SK-N-SH (cell line): ENCODE measurements around the gene ZP4. TPM values are rescaled to one million over a fixed set of nuclear protein-coding genes. Genes with fewer than 3 reads are reported as not detected.

ENCODE experiments used
- CTCF ChIA-PET: fragments of 300-600, 350-600 bp; formaldehyde crosslinking; extraction: SDS; loops from one replicate; lab custom pipeline; 2021; lab: Yijun Ruan, JAX
- POLR2A ChIA-PET: fragments of 350-600 bp; sonication (Branson Sonifier 250); formaldehyde crosslinking; extraction: SDS; loops from one replicate; lab custom pipeline; 2020; ENCODE audit warnings: antibody characterized with exemption, inconsistent platforms; lab: Yijun Ruan, JAX
- DNase-seq: peaks from one replicate; pipeline ENCODE4 v3.0.0; 2012
- H2AFZ ChIP-seq: fragments of 200-600 bp; sonication (generic); 2 replicates; pipeline ENCODE4 v1.8.1; 2016; ENCODE audit warnings: antibody characterized with exemption, mild to moderate bottlenecking, low read depth
- H3F3A ChIP-seq: fragments of 200-600 bp; sonication (generic); replicated peaks from 2 replicates; pipeline ENCODE3; 2016; ENCODE audit warnings: antibody characterized with exemption, mild to moderate bottlenecking; ENCODE audit not compliant: insufficient read depth
- H3K27ac ChIP-seq, 2 experiments: fragments of 200-500 bp in 1 of 2; fragments of 200-600 bp in 1 of 2; sonication (Bioruptor generic) in 1 of 2; sonication (generic), shearing (Covaris generic) in 1 of 2; 2 replicates each; pipeline versions ENCODE4 v1.5.1 to v1.6.1; 2014 to 2016; ENCODE audit warnings: low read depth in 2 of 2, inconsistent platforms in 1 of 2, low read length in 1 of 2, mild to moderate bottlenecking in 1 of 2, mixed read lengths in 1 of 2
- H3K27me3 ChIP-seq: fragments of 200-600 bp; sonication (generic), shearing (Covaris generic); 2 replicates; pipeline ENCODE4 v1.6.1; 2016; ENCODE audit warnings: mixed run types; ENCODE audit not compliant: insufficient read depth
- H3K36me3 ChIP-seq, 2 experiments: fragments of 200-500 bp in 1 of 2; fragments of 200-600 bp in 1 of 2; sonication (Bioruptor generic) in 1 of 2; sonication (generic) in 1 of 2; replicated peaks in 1 of 2; 2 replicates each; pipeline versions ENCODE3 to v1.5.1; 2014 to 2016; ENCODE audit warnings: low read length in 1 of 2, mild to moderate bottlenecking in 1 of 2; ENCODE audit not compliant: insufficient read depth in 2 of 2, control insufficient read depth in 1 of 2
- H3K4me1 ChIP-seq, 2 experiments: fragments of 200-500 bp in 1 of 2; fragments of 200-600 bp in 1 of 2; sonication (Bioruptor generic) in 1 of 2; sonication (generic), shearing (Covaris generic) in 1 of 2; 2 replicates each; pipeline versions ENCODE4 v1.5.1 to v1.6.1; 2014 to 2016; ENCODE audit warnings: low read depth in 1 of 2, low read length in 1 of 2, mixed run types in 1 of 2; ENCODE audit not compliant: insufficient read depth in 2 of 2, control insufficient read depth in 1 of 2
- H3K4me2 ChIP-seq: fragments of 200-600 bp; sonication (generic), shearing (Covaris generic); 2 replicates; pipeline ENCODE4 v1.6.1; 2017; ENCODE audit warnings: mixed run types
- H3K4me3 ChIP-seq, 2 experiments: fragments of 200-500 bp in 1 of 2; fragments of 200-600 bp in 1 of 2; sonication (Bioruptor generic) in 1 of 2; sonication (generic), shearing (Covaris generic) in 1 of 2; 2 replicates each; pipeline versions ENCODE4 v1.5.1 to v1.8.1; 2014 to 2016; ENCODE audit warnings: low read depth in 2 of 2, inconsistent platforms in 1 of 2, low read length in 1 of 2, mild to moderate bottlenecking in 1 of 2, mixed read lengths in 1 of 2, moderate library complexity in 1 of 2
- H3K79me2 ChIP-seq: fragments of 200-600 bp; sonication (generic); 2 replicates; pipeline ENCODE4 v1.8.1; 2017; ENCODE audit warnings: mild to moderate bottlenecking; ENCODE audit not compliant: insufficient read depth
- H3K9ac ChIP-seq: fragments of 200-600 bp; sonication (generic); 2 replicates; pipeline ENCODE4 v1.6.1; 2017; ENCODE audit warnings: mixed run types
- H3K9me2 ChIP-seq: fragments of 200-600 bp; sonication (generic); 2 replicates; pipeline ENCODE4 v1.6.1; 2017; ENCODE audit warnings: mixed run types
- H3K9me3 ChIP-seq: fragments of 200-600 bp; sonication (generic); 2 replicates; pipeline ENCODE4 v1.6.1; 2017; ENCODE audit warnings: mixed run types, mild to moderate bottlenecking, moderate library complexity
- H4K20me1 ChIP-seq: fragments of 200-600 bp; sonication (generic); 2 replicates; pipeline ENCODE4 v1.6.1; 2017; ENCODE audit warnings: mild to moderate bottlenecking, mixed run types; ENCODE audit not compliant: insufficient read depth
- EP300 ChIP-seq, 2 experiments: IDR thresholded peaks; 2 replicates each; pipeline versions ENCODE4 v1.4.0 to v1.6.1; 2012; ENCODE audit warnings: borderline replicate concordance in 1 of 2, low read depth in 1 of 2, low read length in 1 of 2
- FOSL2 ChIP-seq: IDR thresholded peaks from 2 replicates; pipeline ENCODE4 v1.4.0; 2012; ENCODE audit warnings: low read depth, mild to moderate bottlenecking, moderate library complexity, borderline replicate concordance
- FOXM1 ChIP-seq: IDR thresholded peaks from 2 replicates; pipeline ENCODE4 v1.4.0; 2012; ENCODE audit warnings: low read depth, mild to moderate bottlenecking
- JUND ChIP-seq: IDR thresholded peaks from 2 replicates; pipeline ENCODE4 v1.4.0; 2012
- NFIC ChIP-seq: IDR thresholded peaks from 2 replicates; pipeline ENCODE4 v1.4.0; 2012; ENCODE audit warnings: borderline replicate concordance
- PBX3 ChIP-seq: IDR thresholded peaks from 2 replicates; pipeline ENCODE4; 2012
- RXRA ChIP-seq: IDR thresholded peaks from 2 replicates; pipeline ENCODE4 v1.4.0; 2012; ENCODE audit warnings: low read depth, mild to moderate bottlenecking, borderline replicate concordance
- TCF12 ChIP-seq: IDR thresholded peaks from 2 replicates; pipeline ENCODE4 v1.4.0; 2012
- TEAD4 ChIP-seq: IDR thresholded peaks from 2 replicates; pipeline ENCODE4 v1.4.0; 2012; ENCODE audit warnings: mild to moderate bottlenecking, borderline replicate concordance; ENCODE audit not compliant: insufficient read depth
- ZBTB33 ChIP-seq: IDR thresholded peaks from 2 replicates; pipeline ENCODE4 v1.4.0; 2012; ENCODE audit warnings: low read depth, borderline replicate concordance
- WGBS: methylation state at CpG from one replicate; pipeline ENCODE4 v1.1.6; 2017; ENCODE audit warnings: low lambda C conversion rate; 5-methylcytosine and 5-hydroxymethylcytosine counted together
- polyA plus RNA-seq, 3 experiments: library from polyadenylated mRNA; depleted of rRNA; stranded (reverse); fragments of >200 nt; gene quantifications; 2 replicates each; pipeline ENCODE4 v1.2.3, GENCODE V29; 2012
- TF ChIP-seq, protein P1 (sequence below): fragments of 150-350 bp; IDR thresholded peaks from 2 replicates; pipeline ENCODE4 v1.6.1; 2016; ENCODE audit warnings: mild to moderate bottlenecking, low read depth, low read length

Gene ZP4
- polyA plus RNA-seq, 1 of the 3 experiments (the other 2 are of a cell fraction) = not detected

DNA sequence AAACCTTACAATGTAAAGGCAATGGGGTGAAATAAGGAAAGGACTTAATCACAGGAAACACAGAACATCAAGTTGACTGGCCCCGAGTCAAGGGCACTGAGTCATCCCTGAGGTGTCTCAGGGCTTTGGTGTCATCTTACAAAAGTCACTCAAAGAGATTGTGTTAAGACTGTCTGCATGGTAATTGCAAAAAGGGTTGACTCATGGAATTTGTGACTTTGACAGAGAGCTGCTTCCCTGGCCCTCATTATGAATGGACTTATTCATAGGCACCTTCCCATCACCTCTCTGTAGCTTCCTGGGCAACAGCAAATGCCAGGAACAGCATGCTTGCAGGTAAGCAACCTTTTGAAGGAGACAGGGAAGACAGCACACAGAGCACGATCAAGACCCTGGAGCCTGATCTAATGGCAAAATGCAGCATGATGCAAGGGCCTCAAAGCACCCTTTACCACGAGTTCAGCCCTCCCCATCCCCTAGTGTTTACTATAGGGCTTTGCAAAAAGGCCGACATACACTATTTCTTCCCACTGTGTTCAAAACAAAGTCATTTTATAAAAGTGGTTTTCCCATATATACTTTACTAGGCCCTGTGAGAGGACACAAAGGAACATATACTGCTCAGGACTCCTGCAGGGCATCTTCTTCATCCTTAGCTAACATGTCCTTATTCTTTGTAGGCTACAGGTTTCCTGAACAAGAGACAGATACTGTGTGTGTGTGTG lies 17.1 kb downstream of the ZP4 start:
- H2AFZ ChIP-seq = no peak overlapping the region
- H3K36me3 ChIP-seq = no peaks in the 10 kb centered on the region
- peaks cover 4 to 20% of the 10 kb centered on the region in 2 experiments for H3K4me1 ChIP-seq
- peak overlapping the region; percentile 30; the same call in 1 of the 2 replicates for H3K4me2 ChIP-seq
- H3K27me3 ChIP-seq = no peaks in the 10 kb centered on the region
- no peaks in the 10 kb centered on the region for H3K9me3 ChIP-seq
- ChIA-PET POLR2A (no interaction called here), CTCF (interaction anchor here (4.4 kb wide), 1 partner anchor 9 kb away, joined by 27 read pairs; no protein-coding TSS in a partner anchor)
- no peaks in the 10 kb centered on the region for H3F3A ChIP-seq
- H3K4me3 ChIP-seq = no peak overlapping the region
- H3K79me2 ChIP-seq = no peaks in the 10 kb centered on the region
- H3K27ac ChIP-seq = peak overlapping the region; percentile 48 to 73
- TF ChIP-seq NFIC (peak; percentile 77), EP300 (IDR thresholded peaks at IDR 0.05; ENCODE audit: borderline replicate concordance in 1 of 2, low read depth in 1 of 2, low read length in 1 of 2) (peak; percentile 65 to 83), FOSL2 (peak; percentile 77; the same call in 1 of the 2 replicates), RXRA (peak; percentile 74; the same call in 1 of the 2 replicates), TCF12 (peak; percentile 81), PBX3 (peak; percentile 90), ZBTB33 (no peak), JUND (peak; percentile 87), TEAD4 (0 out of 2 replicates have a peak, but pooled peaks have one; percentile 42), FOXM1 (no peak)
- TF ChIP-seq, protein P1, sequence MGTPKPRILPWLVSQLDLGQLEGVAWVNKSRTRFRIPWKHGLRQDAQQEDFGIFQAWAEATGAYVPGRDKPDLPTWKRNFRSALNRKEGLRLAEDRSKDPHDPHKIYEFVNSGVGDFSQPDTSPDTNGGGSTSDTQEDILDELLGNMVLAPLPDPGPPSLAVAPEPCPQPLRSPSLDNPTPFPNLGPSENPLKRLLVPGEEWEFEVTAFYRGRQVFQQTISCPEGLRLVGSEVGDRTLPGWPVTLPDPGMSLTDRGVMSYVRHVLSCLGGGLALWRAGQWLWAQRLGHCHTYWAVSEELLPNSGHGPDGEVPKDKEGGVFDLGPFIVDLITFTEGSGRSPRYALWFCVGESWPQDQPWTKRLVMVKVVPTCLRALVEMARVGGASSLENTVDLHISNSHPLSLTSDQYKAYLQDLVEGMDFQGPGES = no peak
- no peak overlapping the region for H3K9ac ChIP-seq
- no peak for DNase-seq
- no peaks in the 10 kb centered on the region for H3K9me2 ChIP-seq
- 62% methylated on average over 4 of the region's 4 CpGs for WGBS
- H4K20me1 ChIP-seq = no peaks in the 10 kb centered on the region
